Activated T-helper 1 cell treated with Interleukin-2 at 50 U/mL for 16 hours (primary cell): Measurements from ENCODE around the gene CRMP1.
"Not testable (repeated sequence)": the region's sequence is repeated elsewhere in the genome, so short reads cannot be mapped to it uniquely, and the experiment has no call there.

ENCODE experiments used
- DNase-seq: peaks from one replicate; pipeline ENCODE4 v3.0.0-alpha.2; 2020; ENCODE audit warnings: low read depth

CRMP1 gene

DNA sequence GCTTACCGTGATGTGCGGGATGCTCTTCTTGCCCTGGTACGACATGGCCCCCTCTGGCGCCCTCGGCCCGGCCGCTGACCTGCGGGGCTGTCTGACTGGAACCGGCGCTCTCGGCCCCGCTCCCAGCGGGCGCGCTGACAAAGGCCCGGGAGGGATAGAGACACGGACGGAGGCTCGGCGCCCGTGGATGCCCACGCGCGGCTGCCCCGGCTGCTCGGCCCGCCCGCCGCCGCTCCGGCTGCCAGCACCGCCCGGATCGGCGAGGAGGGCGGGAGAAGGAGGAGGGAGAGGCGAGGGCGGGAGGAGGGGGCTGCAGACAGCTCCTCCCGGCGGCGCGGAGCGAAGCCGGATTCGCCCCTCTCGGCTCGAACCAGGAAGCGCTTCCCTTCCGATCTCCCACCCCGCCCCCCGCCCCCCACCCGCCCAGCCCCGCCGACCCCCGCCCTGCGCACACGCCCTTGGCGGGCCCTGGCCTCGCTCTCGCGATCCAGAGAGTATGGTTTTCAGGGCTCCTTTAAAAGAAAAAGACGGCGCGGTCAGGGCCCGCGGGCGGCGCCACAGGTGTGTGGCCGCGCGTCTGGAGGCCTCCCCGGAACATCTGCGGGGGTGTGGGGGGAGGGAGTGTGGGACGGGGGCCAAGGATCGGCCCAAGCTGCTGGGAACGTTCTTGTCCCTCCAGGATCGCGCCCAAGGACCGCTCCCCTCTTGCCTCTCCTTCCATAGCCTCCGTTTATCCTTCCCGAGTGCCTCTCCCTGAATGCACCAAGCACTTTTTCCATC, 4.5 kb downstream of the CRMP1 start:
- no peak for DNase-seq

DNA sequence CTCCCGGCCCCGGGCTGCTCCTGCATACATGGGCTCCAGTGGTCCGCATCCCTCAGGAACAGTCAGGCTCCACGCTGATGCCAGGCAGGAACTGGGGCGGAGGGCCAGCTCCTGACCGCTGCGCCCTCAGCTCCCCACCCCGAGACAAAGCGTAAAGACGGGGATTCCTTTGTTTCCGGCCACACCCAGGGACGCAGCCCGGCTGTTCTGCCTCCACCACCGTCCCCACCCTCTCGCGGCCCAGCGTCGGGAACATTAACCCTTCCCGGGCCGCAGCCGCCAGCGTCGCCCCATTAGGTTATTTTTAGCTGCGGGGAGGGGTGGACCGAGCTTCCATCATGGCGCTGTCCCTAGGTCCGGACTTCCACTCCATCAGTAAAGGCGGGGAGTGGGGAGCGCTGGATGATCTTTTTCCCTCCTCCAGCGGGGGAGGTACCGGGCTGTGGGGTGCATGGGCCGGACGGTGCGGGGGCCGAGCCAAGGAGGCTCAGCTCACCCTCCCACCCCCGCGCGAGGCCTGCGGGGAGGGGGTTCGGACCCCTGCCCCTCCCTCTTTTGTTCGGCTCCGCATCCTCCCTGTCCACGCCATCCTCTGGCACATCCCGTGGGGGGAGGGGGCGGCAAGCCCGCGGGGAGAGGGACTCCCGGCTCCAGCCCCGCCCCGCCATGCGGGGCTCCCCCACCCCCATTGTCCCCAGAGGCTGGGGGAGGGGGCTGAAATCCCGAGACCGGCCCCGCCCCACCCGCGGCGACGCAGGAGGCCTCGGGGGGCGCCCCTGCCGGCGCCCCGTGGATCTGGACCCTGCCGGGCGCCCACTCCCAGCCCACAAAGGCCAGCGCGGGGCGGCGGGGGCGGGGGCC, 5.3 kb downstream of the CRMP1 start:
- DNase-seq, result no peak

DNA sequence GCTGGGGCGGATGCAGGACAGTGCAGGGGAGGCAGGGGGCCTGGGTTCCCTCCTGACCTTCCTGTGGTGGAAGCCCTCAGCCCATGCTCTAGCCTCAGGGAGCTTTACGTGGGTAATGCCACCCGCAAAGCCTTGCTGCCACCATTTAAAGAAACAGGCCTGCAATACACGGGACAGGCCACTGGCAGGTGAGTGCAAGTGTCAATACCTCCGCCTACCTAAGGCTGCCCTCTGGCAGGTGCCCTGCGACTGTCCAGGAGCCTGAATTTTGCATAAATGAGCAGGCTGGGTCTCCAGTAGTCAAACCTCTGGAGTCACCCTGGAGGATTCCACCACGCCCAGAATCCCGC, 5.9 kb downstream of the CRMP1 start:
- no peak for DNase-seq

DNA sequence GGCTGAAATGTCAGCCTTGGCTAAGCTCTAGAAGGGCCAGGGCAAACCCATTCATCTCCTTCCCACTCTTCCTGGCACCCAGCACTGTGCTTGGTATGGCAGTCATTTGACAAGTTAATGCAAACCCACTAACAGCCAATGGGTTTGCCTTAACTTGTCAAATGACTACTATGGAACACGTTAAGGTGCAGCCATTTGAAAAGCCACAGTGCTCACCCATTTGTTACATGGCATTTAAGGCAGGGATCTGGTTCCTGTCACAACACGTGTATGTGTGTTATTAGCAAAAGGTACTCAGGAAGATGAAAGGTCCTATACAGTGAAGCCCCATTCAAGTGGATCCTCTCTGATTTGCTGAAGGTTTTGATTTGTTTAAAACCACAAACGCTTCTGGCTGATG, 7.2 kb downstream of the CRMP1 start:
- no peak for DNase-seq

DNA sequence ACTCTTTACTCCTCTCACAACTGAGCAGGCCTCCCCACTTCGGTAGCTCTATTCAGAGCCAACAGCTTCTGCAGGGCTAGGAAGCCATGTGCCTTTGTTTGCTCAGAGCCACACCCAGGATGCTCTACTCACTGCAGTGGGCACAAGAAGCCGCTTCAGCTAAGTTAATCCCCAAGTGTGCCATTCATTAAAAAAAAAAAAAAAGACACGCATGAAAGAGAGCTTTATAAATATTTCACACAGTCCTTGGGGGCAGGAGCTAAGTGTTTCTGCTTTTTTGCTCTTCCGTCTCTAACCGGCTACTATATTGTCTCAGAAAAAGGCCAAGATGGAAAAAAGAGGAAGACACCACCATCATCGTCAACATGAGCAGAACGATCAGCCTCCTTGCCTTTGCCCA, 8.1 kb downstream of the CRMP1 start:
- DNase-seq, result no peak

DNA sequence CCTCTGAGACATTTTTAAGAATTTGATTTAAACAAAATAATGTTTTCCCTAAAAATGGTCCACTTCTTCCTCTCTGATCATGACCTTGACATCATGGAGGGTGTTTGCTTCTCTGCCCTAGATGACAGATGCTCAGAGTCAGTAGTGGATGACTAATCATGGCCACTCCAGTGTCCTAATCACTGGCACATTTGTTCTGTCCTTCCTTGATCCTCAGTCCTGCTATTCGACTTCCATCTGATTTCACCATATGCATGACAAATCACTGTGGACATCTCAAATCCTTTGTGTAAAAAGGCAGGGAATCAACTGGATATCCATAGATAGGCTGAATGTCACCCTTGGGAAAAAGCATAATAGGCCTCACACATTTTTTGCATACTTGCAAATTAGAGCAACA, 9.0 kb downstream of the CRMP1 start:
- no peak for DNase-seq

DNA sequence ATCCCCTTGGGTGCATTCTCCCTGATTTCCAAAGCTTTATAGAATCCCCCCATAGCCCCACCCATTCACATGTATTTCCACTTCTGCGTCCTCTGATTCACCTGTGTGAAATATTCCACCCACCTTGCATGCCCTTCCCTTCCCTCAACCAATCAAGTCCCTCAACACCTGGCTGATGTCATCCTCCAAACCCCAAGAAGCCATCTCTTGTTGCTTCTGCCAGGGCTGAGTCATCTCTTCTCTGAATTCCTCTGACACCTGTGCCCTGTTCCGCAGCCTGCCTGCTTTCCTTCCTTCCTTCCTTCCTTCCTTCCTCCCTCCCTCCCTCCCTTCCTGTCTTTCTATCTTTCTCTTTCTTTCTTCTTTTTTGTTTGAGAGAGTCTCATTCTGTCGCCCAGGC, 9.9 kb downstream of the CRMP1 start:
- no peak for DNase-seq

DNA sequence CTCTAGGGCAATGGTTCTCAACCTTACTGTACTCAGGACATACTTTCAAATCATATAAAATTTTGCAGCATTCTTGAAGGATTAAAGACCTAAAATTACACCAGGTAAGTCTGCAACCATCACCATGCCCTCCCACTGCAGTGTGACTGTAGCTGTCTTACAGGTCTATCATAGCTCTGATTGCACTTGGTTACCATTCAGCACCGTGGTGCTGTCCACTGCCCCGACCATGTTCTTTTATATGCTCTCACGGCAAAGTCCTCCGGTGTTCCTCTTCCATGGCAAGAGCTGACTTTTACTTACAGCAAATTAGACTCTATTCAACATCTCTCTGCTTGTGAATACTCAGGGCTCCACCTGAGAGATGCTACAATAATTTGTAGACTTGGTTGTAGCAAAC, 11.5 kb downstream of the CRMP1 start:
- no peak for DNase-seq

DNA sequence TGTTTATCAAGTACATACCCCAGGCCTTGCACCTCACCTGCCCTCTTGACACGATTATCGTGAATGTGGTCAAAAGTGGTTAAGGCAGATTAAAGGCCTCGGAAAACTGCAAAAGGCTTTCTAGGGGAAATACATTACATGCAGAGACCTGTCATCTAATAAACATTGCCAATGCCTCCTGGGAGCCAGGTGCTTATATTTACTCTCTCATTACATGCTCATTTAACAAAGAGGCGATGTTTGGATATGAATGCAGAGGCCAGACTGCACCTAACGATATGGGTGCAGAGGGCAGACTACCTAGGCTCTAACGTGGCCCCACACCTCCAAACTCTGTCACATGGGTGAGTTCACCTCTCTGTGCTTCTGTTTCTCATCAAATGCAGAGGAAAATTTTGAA, 14.5 kb downstream of the CRMP1 start:
- no peak for DNase-seq

DNA sequence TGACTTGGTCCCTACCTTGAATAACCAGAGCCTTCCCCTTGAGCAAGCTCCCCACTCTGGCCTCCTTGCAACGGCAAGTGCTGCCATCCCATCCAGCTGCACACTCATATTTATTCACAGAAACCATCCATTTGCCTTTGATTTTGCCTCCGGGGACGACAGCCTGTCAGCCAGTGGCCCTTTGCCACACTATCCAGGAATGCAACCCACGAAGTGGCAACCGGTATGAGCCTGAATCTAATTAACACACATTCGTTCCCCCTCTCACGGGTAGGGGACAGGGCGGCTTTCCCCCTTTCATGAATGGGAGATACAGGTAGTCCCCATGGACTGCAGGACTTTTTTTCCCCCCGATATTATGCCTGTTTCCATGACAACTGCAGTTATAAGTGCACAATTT, 15.5 kb downstream of the CRMP1 start:
- DNase-seq, result no peak

DNA sequence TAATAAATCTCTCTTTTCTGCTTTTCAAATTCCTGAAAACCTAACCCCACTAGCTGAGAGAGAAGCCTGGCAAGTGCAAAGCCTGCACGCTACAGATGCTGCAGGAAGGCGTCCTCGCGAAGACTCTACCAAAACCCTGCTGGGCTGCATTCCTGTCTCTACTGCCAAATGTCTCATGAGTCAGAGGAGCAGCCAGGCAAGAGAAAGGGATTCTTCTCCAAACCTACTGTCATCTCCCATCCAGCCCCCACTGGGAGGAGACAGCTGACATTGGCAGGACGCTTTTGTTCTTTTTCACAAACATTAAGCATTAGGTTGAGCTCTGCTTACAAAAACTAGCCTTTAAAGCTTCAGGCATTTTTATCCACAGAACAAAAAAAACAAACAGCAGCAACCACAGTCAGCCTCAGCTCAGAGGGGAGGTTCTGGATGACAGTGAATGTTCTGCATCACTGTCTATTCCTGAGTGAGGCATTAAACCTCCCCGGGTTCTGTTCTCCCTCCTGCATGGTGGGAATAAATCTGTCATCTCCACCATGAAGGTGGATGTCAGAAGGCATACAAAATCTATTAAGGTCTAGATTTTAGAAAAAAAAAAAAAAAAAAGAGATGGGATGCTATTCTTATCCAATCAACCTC, 18.0 kb downstream of the CRMP1 start:
- no peak for DNase-seq

DNA sequence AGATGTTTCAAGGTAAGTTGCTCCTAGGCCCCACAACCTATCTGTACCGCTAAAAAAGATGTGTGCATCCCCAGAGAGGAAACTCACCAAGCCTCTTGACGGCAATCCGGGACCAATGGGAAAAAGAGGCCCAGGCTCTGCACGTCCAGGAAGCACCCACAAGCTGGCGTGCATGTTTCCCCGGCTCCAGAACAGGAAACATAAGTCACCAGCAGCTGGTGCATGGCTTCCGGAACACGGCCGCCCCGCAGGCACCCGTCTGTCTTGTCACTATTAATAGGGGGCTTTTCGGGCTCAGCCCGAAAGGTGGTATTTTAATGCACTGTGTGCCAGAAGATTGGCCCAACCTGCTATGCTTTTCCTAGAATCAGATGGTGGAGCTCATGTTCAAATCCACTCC, 22.2 kb downstream of the CRMP1 start:
- DNase-seq, result no peak

DNA sequence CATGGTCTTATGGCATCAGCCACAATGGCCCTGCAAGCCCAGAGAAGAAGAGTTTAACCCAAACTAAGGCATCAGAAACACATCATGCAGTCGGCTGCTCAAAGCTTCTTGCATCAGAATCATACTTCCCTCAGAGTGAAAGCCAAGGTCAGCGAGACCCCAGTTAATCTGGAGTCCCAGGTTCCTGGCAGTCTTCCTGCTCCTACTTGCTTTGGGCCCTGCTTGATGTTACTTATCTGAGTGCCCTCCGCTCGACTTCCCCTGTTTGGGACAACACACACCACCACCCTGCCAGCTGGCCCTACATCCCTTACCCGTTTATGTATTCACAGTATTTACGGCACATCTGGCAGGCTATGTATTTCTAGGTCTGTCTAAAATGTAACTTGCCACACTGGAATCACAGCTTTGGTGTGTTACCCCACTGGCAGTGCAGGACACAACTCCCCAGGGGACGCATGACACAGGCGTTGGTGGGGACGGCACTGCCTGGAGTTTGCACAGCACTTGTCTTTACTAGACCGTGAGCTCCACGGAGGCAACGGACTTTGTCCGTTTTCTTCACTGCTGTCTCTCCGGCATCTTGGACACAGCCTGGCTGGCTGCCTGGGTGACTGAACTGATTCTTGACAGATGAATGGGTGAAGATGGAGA, 22.8 kb downstream of the CRMP1 start:
- DNase-seq, result no peak

DNA sequence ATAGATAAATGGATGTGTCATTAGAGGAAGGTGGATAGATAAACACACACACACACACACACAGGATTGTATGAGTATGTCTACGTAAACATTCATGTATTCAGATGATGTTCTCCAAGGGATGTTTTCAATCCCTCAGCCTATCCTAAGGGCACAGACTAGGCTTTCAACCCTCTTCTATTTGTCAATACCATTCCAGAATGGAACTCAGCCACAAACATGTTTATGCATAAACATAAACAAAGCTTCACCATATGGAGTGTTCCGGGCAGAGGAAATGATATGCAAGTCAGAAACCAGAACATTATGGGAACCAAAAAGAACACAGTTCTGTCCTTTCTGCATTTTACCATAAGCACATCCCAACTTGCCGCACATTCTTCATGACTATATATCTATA, 25.0 kb downstream of the CRMP1 start:
- DNase-seq, result no peak

DNA sequence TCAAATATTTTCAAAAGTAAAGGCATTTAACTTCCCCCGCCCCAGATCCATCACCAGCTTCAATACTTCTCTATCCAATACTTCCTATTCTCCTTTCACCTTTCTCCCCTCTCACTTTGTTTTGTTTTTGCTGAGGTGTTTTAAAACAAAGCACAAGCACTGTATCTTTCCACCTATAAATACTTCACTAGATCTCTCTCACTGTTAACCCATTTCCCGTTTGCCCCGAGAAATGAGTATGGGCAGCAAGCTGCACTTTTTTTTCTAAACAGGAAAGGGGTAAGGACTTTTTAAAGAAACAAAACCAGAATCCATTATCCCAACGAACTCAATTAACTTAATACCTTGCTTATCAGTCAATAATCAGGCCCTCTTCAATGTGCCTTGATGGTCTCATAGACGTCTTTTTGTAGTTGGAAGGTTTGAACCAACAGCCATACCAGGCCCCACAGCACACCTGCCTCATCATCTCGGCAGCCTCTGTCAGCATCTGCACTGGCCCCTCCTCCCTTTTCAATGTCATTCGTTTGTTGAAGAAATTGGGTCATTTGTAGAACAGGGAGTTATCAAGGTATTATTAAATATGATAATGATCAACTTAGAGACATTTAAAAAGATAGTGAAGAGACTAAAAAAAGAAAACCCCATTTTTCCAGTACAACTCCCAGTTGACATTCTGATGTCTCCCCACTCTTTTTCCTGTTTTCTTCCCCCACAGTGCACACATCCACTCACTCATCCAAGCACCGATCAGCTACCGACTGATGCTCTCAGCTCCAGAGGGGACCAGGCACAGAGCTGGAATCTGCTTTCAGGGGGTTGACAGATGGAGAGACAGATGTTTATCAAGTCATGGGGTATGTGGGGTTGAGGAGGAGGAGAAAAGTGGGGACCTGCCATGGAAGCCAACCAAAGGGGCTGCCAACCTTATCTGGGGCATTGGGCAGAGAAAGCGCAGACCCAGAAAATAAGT, 25.8 kb downstream of the CRMP1 start:
- DNase-seq, result no peak

DNA sequence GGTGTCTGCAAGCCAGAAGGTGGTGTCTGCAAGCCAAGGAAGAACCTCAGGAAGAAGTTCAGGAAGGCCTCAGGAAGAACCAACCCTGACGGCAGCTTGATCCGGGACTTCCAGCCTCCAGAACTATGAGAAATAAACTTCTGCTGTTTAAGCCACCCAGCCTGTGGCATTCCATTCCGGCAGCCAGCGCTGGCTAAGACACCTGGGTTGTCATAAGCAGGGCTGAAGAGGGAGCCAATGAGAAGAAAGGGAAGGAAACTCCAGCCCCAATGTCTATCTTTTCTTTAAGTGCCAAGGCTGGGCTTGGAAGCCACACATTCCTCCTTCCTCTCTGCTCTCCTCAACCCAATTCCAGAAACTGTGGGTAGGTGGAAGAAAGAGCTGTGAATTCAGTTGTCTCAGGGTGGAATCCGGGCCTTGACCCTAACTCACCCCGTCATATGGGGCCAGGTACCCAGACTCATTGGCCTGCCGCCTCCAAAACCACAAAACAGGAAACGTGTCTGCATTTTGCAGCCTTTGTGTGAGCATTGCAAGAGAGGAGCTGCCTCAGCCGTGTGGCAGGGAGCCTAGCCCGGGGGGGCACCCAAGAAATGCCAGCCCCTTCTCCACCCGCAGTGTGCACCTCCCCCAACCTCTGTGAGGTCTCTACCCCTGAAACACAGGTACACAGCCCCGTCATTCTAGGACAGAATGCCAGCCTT, 26.8 kb downstream of the CRMP1 start:
- DNase-seq, result no peak

DNA sequence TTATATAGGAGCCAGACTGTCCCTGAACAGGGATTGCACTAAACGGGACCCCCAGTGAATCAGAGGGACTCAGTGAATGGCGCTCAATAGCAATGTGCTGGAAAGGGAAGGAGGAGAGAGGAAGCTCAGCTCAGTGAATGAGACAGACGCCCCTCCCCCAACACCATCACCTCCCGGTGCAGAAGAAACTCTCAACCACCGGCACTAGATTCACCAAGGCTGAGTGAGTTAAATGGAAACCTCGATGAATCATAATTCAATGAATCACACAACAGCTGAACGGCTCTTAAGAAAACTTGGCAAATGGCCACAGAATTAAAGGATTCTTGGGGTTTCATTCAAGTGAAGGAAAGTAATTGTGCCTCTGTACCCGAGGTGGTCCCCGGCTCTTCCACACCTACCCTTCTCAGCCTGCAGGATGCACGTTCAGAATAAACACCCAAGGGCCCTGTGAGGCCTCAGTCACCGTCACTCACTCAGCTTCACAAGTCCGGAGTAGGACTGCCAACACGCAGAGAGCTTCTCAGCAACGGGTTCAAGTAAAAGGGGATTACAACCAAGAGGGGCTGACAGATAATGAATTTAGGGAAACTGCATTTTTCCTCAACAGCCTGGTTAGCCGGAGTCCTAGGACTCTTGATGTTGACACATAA, 29.3 kb downstream of the CRMP1 start:
- no peak for DNase-seq

DNA sequence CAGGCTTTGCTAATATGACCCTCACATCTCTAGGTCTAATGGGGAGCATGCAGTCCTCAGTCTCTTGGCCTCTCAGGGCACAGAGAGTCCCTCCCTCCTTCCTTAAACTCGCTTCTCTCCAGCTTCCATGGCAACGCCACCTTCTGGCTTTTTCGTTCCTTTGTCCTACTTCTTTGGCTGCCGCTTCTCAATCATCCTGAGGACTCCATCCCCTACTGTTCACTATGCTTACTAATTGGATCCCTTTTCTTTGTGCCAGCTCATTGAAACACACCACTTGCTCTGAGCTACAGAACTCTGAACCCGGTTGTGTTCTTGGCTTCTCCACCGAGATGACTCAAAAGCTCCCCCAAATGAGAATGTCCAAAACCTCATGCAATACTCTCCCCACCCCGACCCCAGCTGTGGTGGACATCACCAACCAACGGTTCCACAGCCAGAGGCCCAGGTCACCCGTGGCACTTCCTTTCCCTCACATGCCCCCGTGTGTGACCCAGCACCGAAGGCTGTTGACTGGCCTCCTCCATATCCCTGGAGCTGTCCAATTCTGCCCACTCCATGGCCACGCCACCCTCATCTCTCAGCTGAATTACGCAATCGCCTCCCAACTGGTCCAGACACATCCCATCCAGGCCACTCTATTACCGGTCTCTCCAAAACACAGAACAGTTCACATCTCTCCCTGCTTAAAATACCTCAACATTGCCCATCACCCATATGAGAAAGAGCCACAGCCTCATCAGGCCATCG, 34.7 kb downstream of the CRMP1 start:
- DNase-seq, result no peak

DNA sequence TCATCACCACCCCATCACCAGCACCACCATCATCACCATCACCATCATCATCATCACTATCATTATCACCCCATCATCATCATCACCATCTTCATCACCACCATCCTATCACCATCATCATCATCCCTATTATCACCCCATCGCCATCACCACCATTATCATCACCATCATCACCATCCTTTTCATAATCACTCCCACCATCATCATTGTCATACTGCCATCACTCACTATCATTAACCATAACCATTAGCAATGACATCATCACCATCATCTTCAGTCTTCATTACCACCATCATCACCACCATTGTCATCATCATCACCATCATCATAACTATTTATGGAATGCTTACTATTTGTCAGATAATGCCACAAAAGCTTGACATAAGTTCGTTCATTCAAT, 35.7 kb downstream of the CRMP1 start:
- no peak for DNase-seq

DNA sequence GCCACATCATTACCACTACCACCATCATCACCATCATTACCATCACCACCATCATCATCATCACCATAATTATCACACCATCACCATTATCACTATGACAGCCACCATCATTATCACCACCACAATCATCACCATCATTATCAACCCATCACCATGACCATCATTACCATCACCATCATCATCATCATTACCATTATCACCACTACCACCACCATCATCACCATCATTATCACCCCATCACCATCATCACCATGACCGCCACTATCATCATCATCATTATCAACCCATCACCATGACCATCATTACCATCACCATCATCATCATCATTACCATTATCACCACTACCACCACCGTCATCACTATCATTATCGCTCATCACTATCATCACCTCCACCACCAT, 36.5 kb downstream of the CRMP1 start:
- DNase-seq, result not testable (repeated sequence)
